ENCODE measurements around the gene WWOX.

The WWOX gene

DNA sequence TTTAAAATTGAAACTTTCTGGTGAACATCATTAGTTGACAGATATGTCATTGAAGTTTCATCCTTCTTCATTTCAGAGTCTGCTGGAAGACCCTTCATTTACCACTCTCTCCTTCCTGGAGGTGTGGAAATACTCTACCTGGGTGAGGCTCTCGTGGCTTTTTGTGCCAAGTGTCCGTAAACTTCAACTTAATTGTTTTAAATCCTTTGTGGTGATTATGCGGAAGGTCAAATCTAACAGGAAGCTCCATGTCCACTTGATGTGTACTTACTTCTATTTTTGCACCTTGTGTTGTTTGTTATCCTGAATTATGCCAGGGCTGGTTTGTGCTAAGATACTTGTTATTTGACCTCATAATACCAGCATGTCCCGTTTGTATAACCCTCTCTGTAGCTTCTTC lies 129.2 kb downstream of the WWOX start:
- Mint-ChIP-seq H3K4me3 (no peak overlapping the region), H3K27ac (no peak overlapping the region), H3K27me3 (ENCODE audit: low read depth) (no peaks in the 10 kb centered on the region), H3K9me3 (no peaks in the 10 kb centered on the region), H3K4me1 (ENCODE audit: low read depth) (no peaks in the 10 kb centered on the region), H3K36me3 (ENCODE audit: low read depth) (no peaks in the 10 kb centered on the region)

DNA sequence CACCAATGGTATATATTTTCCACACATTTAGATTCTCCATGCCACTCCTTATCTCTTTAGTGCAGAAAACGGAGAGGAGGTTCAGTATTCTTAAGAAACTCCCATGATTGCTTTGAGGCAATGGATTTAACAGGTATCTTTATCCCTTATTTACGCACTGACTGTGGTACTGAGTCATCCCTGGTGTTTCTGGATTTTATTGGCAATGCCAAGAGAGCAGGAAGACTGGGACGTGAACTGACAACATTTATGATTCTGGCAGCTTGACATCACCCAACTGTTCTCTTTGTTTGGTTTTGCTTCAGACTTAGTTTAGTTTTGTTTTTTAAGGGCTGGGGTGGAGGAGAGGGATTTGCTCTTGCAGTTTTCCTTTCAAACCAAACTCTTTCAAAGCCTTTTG lies 131.4 kb downstream of the WWOX start:
- Mint-ChIP-seq H3K27me3 (ENCODE audit: low read depth) (no peaks in the 10 kb centered on the region), H3K9me3 (no peaks in the 10 kb centered on the region), H3K4me3 (no peak overlapping the region), H3K36me3 (ENCODE audit: low read depth) (no peaks in the 10 kb centered on the region), H3K27ac (no peak overlapping the region), H3K4me1 (ENCODE audit: low read depth) (no peaks in the 10 kb centered on the region)

DNA sequence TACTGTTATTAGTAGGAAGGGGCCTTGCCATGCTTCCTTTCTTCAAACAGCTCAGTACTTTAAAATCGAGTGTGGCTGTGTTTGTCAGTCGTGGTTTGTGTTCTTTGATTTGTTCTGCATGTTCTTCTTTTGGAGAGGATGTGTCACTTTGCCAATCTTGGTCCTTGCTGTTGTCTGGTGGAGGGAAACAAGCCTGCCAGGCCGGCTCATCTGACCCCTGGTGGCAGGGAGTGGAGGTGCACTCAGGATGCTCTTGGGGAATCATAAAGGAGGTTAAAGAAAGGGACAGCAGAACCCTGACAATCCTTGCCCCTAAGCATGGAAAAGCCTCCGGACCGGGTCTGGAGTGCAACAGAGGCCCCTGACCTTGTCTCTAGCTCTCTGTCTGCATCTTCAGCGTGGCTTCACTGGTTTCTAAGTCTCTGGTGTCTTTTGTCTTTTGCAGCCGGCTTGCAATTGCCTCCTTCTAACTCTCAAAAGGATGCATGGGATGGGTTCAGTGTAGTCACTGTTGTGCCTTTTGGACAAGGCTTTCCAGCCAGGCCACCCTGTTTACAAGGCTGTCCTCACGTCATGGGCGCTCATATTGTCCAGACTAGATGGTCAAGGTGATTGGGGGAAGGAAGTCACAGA lies 135.8 kb downstream of the WWOX start:
- no peak overlapping the region for H3K27ac Mint-ChIP-seq
- no peak overlapping the region for H3K4me3 Mint-ChIP-seq
- no peaks in the 10 kb centered on the region for H3K9me3 Mint-ChIP-seq
- H3K36me3 Mint-ChIP-seq (ENCODE audit: low read depth), result no peaks in the 10 kb centered on the region
- no peaks in the 10 kb centered on the region for H3K4me1 Mint-ChIP-seq (ENCODE audit: low read depth)
- H3K27me3 Mint-ChIP-seq (ENCODE audit: low read depth), result no peaks in the 10 kb centered on the region

- H3K4me3 Mint-ChIP-seq, result no peak overlapping the region
- no peak overlapping the region for H3K27ac Mint-ChIP-seq
- no peaks in the 10 kb centered on the region for H3K27me3 Mint-ChIP-seq (ENCODE audit: low read depth)
- no peaks in the 10 kb centered on the region for H3K36me3 Mint-ChIP-seq (ENCODE audit: low read depth)
- no peaks in the 10 kb centered on the region for H3K9me3 Mint-ChIP-seq
- no peaks in the 10 kb centered on the region for H3K4me1 Mint-ChIP-seq (ENCODE audit: low read depth)
Observed at GRCh38 chr16:78235876-78236275, 136.4 kb downstream of the WWOX start.

GRCh38 chr16:78237841-78238240 lies 138.4 kb downstream of the WWOX start:
- no peaks in the 10 kb centered on the region for H3K36me3 Mint-ChIP-seq (ENCODE audit: low read depth)
- H3K4me1 Mint-ChIP-seq (ENCODE audit: low read depth), result no peaks in the 10 kb centered on the region
- H3K4me3 Mint-ChIP-seq, result no peak overlapping the region
- H3K27me3 Mint-ChIP-seq (ENCODE audit: low read depth), result no peaks in the 10 kb centered on the region
- H3K9me3 Mint-ChIP-seq, result no peaks in the 10 kb centered on the region
- no peak overlapping the region for H3K27ac Mint-ChIP-seq

DNA sequence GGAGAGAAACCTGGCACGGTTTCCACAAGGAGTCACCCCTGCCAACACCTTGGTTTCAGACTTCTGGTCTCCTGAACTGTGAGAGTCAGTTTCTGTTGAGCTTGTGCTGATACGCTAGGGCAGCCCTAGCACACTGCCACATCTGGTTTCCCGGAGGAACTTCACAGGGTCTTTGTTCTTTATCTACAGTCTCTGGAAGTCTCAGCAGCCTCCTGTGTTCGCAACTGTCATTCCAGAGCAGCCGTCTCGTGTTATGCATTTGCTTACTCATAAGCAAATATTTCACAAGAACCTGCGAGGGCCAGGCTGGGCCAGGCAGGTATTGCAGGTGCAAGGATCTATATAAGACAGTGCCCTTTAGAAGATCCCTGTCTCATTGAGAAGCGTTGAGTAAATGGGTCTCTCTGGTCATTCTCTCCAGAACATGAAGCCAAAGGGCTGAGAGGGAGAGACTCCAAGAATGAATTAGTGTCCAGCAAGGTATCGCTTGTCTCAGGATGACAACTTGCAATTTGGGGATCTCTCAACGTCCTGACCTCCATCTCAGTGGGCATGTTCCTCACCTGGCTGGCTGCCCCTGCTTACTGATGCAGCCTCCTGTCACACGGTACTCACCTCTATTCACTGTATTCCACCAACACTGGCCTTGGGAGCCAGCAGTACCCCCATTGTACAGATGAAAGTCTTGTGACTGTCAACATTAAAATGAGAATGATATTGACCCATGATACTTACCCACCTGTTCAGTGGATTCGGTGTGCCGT lies 141.2 kb downstream of the WWOX start:
- Mint-ChIP-seq H3K9me3 (no peaks in the 10 kb centered on the region), H3K27ac (no peak overlapping the region), H3K4me3 (no peak overlapping the region), H3K4me1 (ENCODE audit: low read depth) (no peaks in the 10 kb centered on the region), H3K36me3 (ENCODE audit: low read depth) (no peaks in the 10 kb centered on the region), H3K27me3 (ENCODE audit: low read depth) (no peaks in the 10 kb centered on the region)

DNA sequence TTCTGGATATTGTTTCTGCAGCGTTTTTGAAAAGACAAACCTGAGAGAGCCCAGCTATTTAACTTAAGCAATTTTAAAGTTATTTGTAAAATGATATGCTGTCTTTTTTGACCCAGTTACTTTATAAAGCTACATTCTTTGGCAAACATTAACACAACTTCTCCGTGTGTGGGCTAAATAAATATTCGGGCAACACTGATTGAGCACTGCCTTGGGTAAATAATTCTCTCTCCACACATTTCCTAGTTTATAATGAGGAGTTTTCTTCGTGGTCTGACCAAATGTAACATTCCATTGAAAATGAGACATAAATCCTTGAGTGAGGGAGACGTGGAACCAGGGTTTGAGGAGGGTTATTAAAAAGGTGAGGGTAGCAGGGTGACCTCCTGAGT lies 142.8 kb downstream of the WWOX start:
- no peaks in the 10 kb centered on the region for H3K4me1 Mint-ChIP-seq (ENCODE audit: low read depth)
- H3K27me3 Mint-ChIP-seq (ENCODE audit: low read depth), result no peaks in the 10 kb centered on the region
- H3K4me3 Mint-ChIP-seq, result no peak overlapping the region
- H3K36me3 Mint-ChIP-seq (ENCODE audit: low read depth), result no peaks in the 10 kb centered on the region
- H3K27ac Mint-ChIP-seq, result no peak overlapping the region
- H3K9me3 Mint-ChIP-seq, result no peaks in the 10 kb centered on the region

DNA sequence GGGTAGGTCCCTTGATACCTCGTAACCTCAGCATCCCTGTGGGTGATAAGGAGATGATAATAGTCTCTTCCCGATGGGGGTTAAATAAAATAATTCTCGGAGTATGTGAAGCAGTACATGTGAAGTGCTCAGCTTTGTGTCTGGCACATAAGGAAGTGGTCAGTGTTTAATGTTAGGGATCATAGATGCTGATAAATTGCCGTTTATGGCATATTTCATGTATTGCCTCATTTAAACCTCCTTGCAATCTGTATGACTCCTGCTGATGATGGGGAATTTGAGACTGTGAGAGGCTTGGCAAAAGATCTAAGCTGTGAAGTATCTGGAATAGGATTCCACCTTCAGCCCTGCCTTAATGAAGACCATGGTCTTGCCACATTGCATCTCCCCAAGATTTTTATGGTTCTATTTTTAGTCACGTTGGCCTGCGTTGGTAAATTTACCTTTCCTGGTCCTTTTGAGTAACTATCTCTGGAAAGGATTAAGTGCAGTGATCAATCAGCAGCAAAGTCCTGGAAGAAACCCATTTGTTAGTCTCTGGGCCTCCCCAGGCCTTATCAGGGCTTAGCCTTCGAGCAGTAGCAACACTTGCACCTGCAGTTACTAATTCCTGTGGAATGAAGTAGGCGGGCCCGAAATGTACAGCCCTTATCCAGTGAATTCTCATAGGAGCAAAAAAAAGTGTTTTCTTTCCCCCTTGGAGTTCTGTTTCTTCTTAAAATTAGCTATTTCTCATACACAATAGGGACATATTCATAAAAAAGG lies 144.9 kb downstream of the WWOX start:
- Mint-ChIP-seq H3K4me1 (ENCODE audit: low read depth) (no peaks in the 10 kb centered on the region), H3K4me3 (no peak overlapping the region), H3K27me3 (ENCODE audit: low read depth) (no peaks in the 10 kb centered on the region), H3K27ac (no peak overlapping the region), H3K36me3 (ENCODE audit: low read depth) (no peaks in the 10 kb centered on the region), H3K9me3 (no peaks in the 10 kb centered on the region)

- Mint-ChIP-seq H3K4me1 (ENCODE audit: low read depth) (no peaks in the 10 kb centered on the region), H3K27ac (no peak overlapping the region), H3K9me3 (no peaks in the 10 kb centered on the region), H3K27me3 (ENCODE audit: low read depth) (no peaks in the 10 kb centered on the region), H3K36me3 (ENCODE audit: low read depth) (no peaks in the 10 kb centered on the region), H3K4me3 (no peak overlapping the region)
Observed at GRCh38 chr16:78246559-78246958, 147.1 kb downstream of the WWOX start.

- no peak overlapping the region for H3K27ac Mint-ChIP-seq
- H3K4me3 Mint-ChIP-seq, result no peak overlapping the region
- H3K27me3 Mint-ChIP-seq (ENCODE audit: low read depth), result no peaks in the 10 kb centered on the region
- H3K4me1 Mint-ChIP-seq (ENCODE audit: low read depth), result no peaks in the 10 kb centered on the region
- H3K36me3 Mint-ChIP-seq (ENCODE audit: low read depth), result no peaks in the 10 kb centered on the region
- H3K9me3 Mint-ChIP-seq, result no peaks in the 10 kb centered on the region
Observed at GRCh38 chr16:78249056-78249455, 149.6 kb downstream of the WWOX start.

GRCh38 chr16:78249832-78250231 lies 150.4 kb downstream of the WWOX start:
- H3K9me3 Mint-ChIP-seq, result no peaks in the 10 kb centered on the region
- no peaks in the 10 kb centered on the region for H3K4me1 Mint-ChIP-seq (ENCODE audit: low read depth)
- H3K36me3 Mint-ChIP-seq (ENCODE audit: low read depth), result no peaks in the 10 kb centered on the region
- H3K4me3 Mint-ChIP-seq, result no peak overlapping the region
- no peak overlapping the region for H3K27ac Mint-ChIP-seq
- H3K27me3 Mint-ChIP-seq (ENCODE audit: low read depth), result no peaks in the 10 kb centered on the region

DNA sequence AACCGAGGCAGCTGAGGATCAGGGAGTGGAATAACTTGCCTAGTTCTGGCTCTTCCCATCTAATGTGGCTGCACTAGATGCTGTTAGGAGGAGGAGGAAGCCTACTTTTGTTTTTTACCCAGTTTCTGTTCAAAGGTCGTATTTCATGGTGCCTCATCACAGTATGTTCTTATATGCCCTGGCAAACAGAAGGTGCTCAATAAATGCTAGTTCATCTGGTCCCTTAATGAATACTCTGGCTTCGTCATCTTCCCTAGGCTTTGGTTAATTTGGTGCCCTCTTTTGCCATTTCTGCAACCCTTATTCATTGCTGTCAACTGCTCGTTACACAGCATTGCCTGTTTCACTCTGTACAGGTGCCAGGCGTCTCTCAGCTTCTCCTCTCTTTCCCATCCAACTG lies 151.7 kb downstream of the WWOX start:
- no peaks in the 10 kb centered on the region for H3K27me3 Mint-ChIP-seq (ENCODE audit: low read depth)
- no peaks in the 10 kb centered on the region for H3K4me1 Mint-ChIP-seq (ENCODE audit: low read depth)
- no peak overlapping the region for H3K27ac Mint-ChIP-seq
- no peaks in the 10 kb centered on the region for H3K9me3 Mint-ChIP-seq
- H3K36me3 Mint-ChIP-seq (ENCODE audit: low read depth), result no peaks in the 10 kb centered on the region
- H3K4me3 Mint-ChIP-seq, result no peak overlapping the region

DNA sequence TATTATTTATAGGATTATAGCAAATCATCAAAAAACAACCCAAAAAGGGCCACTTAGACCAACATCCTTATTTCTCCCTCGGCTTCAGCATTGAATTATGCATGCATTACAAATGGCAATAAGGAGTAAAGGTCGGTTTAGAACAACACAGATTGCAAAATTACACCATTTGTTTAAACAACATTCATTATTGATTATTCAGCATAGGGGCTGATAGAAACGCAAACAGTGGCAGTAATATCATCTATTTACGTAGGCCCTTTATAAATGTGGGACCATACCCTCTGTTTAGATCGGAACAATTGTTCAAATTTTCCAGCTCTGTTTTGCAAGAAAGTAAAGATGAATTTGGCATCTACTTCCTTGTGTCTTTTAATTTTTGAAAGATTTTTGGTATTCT lies 153.3 kb downstream of the WWOX start:
- no peaks in the 10 kb centered on the region for H3K4me1 Mint-ChIP-seq (ENCODE audit: low read depth)
- no peak overlapping the region for H3K4me3 Mint-ChIP-seq
- H3K27ac Mint-ChIP-seq, result no peak overlapping the region
- H3K27me3 Mint-ChIP-seq (ENCODE audit: low read depth), result no peaks in the 10 kb centered on the region
- no peaks in the 10 kb centered on the region for H3K36me3 Mint-ChIP-seq (ENCODE audit: low read depth)
- H3K9me3 Mint-ChIP-seq, result no peaks in the 10 kb centered on the region

- Mint-ChIP-seq H3K9me3 (no peaks in the 10 kb centered on the region), H3K4me1 (ENCODE audit: low read depth) (no peaks in the 10 kb centered on the region), H3K27me3 (ENCODE audit: low read depth) (no peaks in the 10 kb centered on the region), H3K4me3 (no peak overlapping the region), H3K36me3 (ENCODE audit: low read depth) (no peaks in the 10 kb centered on the region), H3K27ac (no peak overlapping the region)
Observed at GRCh38 chr16:78254841-78255240, 155.4 kb downstream of the WWOX start.
